Pancreas (tissue), 10 donors: ENCODE results near the gene TUBB6. TPM values are rescaled to one million over a fixed set of nuclear protein-coding genes. Genes with fewer than 3 reads are reported as not detected.

ENCODE experiments used
- ATAC-seq, 4 donors: fragments of 200-7000 bp; cut with Tn5 transposase; one replicate each; pipeline versions ENCODE4 v1.8.0 to v1.9.1; 2020; ENCODE audit warnings: mild to moderate bottlenecking in 4 of 4, moderate library complexity in 4 of 4
- DNase-seq, 6 donors: peaks; one replicate each; pipeline ENCODE4 v3.0.0-alpha.2; 2020
- FAIRE-seq: peaks from 2 replicates; lab custom pipeline; 2012; peaks lifted over from hg19 to GRCh38; lab: Jason Lieb, UNC
- H3K27ac ChIP-seq, 4 donors: fragments of 200-600 bp; sonication (generic); 1 replicate in 3 of 4; 2 replicates in 1 of 4; pipeline versions ENCODE4 v1.5.0 to v1.8.0; 2020
- H3K27me3 ChIP-seq, 4 donors: fragments of 200-600 bp; one replicate each; pipeline ENCODE4 v1.8.0; 2021
- H3K36me3 ChIP-seq, 3 donors: fragments of 200-600 bp; sonication (generic) in 1 of 3; one replicate each; pipeline versions ENCODE4 v1.5.0 to v1.8.0; 2020 to 2021
- H3K4me1 ChIP-seq, 3 donors: fragments of 200-600 bp; one replicate each; pipeline ENCODE4 v1.8.0; 2021
- H3K4me3 ChIP-seq, 4 donors: fragments of 200-600 bp; sonication (generic) in 2 of 4; one replicate each; pipeline versions ENCODE4 v1.5.0 to v1.8.0; 2020 to 2021
- H3K9me3 ChIP-seq, 4 donors: fragments of 200-600 bp; one replicate each; pipeline ENCODE4 v1.8.0; 2021
- WGBS, 2 donors: extraction: QIAGEN DNeasy Blood & Tissue Kit; methylation state at CpG; one replicate each; pipeline ENCODE4 v1.1.7; 2013; 5-methylcytosine and 5-hydroxymethylcytosine counted together
- intact Hi-C, 3 donors: fragments of 100-400 bp; cut with DNase I; formaldehyde crosslinking; loops; one replicate each; pipeline versions ENCODE4 v1.11.1 to v1.14.2; 2022
- polyA plus RNA-seq, 2 donors: library from polyadenylated mRNA; stranded (reverse); fragments of 200-250 nt; gene quantifications; one replicate each; pipeline ENCODE4 v1.2.3, GENCODE V29; 2013
- total RNA-seq, 6 donors: library from RNA; stranded (reverse); fragmentation: NEBNext Ultra II Directional in 4 of 6; extraction: Animal tissue kit (Norgen Biotek cat#: 25700) in 4 of 6; gene quantifications; one replicate each; pipeline versions ENCODE4 v1.2.1 to v1.2.4, GENCODE V29; 2021 to 2023
- TF ChIP-seq, protein P1 (sequence below), 4 donors: fragments of 200-600 bp; sonication (generic) in 3 of 4; IDR thresholded peaks; one replicate each; pipeline versions ENCODE4 v1.5.0 to v1.8.0; 2021; ENCODE audit warnings: antibody characterized with exemption in 4 of 4
- donor health status: healthy with polysubstance abuse.
- donor health status: DM: no; HTN: no; CAD: no; lungs with moderate emphysema.
- donor health status: DM: no; HTN: no; CAD: no.
- donor health status: control.
- donor health status: control.
- donor health status: Bipolar disorder and iron deficiency.
- donor health status: DM: yes; HTN: yes; CAD: no.
- donor health status: DM: no; HTN: no; CAD: no.
- donor health status: DM: no; HTN: no; CAD: no.
- donor health status: DM: yes; HTN: yes; CAD: no.

TUBB6 gene
- total and polyA plus RNA-seq, 8 donors = 18.0 to 35.0 (median 26.2) TPM

GRCh38 chr18:12372406-12372805 is 64.4 kb downstream of the TUBB6 start:
- DNase-seq (no peak), ATAC-seq (no peak), FAIRE-seq (no peak)
- TF ChIP-seq, protein P1, sequence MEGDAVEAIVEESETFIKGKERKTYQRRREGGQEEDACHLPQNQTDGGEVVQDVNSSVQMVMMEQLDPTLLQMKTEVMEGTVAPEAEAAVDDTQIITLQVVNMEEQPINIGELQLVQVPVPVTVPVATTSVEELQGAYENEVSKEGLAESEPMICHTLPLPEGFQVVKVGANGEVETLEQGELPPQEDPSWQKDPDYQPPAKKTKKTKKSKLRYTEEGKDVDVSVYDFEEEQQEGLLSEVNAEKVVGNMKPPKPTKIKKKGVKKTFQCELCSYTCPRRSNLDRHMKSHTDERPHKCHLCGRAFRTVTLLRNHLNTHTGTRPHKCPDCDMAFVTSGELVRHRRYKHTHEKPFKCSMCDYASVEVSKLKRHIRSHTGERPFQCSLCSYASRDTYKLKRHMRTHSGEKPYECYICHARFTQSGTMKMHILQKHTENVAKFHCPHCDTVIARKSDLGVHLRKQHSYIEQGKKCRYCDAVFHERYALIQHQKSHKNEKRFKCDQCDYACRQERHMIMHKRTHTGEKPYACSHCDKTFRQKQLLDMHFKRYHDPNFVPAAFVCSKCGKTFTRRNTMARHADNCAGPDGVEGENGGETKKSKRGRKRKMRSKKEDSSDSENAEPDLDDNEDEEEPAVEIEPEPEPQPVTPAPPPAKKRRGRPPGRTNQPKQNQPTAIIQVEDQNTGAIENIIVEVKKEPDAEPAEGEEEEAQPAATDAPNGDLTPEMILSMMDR (IDR thresholded peaks at IDR 0.05) = no peak
- H3K9me3 ChIP-seq = no peaks in the 10 kb centered on the region
- peaks cover 0 to 11% (median 4%) of the 10 kb centered on the region in 3 donors for H3K36me3 ChIP-seq
- H3K4me1 ChIP-seq = peaks cover 25 to 32% (median 26%) of the 10 kb centered on the region in 3 donors
- H3K27me3 ChIP-seq = no peaks in the 10 kb centered on the region
- peak overlapping the region in 1 of 4 donors; percentile 35 for H3K27ac ChIP-seq
- 43 to 49% methylated on average over 3 of the region's 3 CpGs for WGBS, 2 donors
- no peak overlapping the region for H3K4me3 ChIP-seq
- intact Hi-C loops = no loop called here

DNA sequence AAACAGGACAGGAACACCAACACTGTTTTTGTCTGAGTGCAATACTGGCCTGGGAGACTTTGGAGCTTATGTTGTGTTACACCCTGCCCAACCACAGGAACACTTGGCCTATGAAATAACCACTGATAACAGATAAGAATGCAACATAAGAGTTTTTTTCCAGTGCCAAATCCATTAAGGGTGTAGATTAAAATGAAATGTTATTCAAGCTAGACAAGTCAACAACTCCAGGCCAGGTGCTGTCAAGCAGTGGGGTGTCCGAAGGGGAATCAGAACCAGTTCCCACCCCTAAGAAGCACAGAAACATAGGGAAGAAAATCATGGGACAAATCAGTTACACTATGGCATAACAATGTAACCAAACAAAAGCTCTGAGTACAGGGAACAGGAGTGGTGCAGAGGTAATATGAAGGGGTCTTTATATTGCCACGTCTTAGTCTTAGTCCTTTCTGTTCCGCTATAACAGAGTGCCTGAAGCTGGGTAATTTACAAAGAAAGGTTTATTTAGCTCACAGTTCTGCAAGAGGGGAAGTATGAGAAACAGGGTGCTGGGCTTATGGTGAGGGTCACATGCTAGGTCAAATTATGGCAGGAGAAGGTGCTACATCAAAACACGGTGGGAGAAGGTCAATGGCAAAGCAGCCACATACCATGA is 65.2 kb downstream of the TUBB6 start:
- WGBS, 2 donors = 36 to 39% methylated on average over 4 of the region's 4 CpGs
- Histone ChIP-seq H3K4me3 (no peak overlapping the region), H3K36me3 (peaks cover 0 to 5% (median 0%) of the 10 kb centered on the region in 3 donors), H3K27me3 (no peaks in the 10 kb centered on the region), H3K27ac (peak overlapping the region in 2 of 4 donors; percentile 25 to 35), H3K4me1 (peaks cover 25 to 32% (median 29%) of the 10 kb centered on the region in 3 donors), H3K9me3 (no peaks in the 10 kb centered on the region)
- FAIRE-seq (no peak), ATAC-seq (no peak), DNase-seq (no peak)
- intact Hi-C loops = no loop called here
- TF ChIP-seq, protein P1 (IDR thresholded peaks at IDR 0.05) = no peak

GRCh38 chr18:12373771-12374116 is 65.7 kb downstream of the TUBB6 start:
- Histone ChIP-seq H3K27me3 (no peaks in the 10 kb centered on the region), H3K36me3 (no peaks in the 10 kb centered on the region), H3K4me3 (no peak overlapping the region), H3K4me1 (peaks cover 25 to 32% (median 29%) of the 10 kb centered on the region in 3 donors), H3K9me3 (no peaks in the 10 kb centered on the region), H3K27ac (peak overlapping the region in 2 of 4 donors; percentile 19 to 25)
- FAIRE-seq (no peak), ATAC-seq (no peak), DNase-seq (no peak)
- WGBS, 2 donors = 53 to 57% methylated on average over 2 of the region's 2 CpGs
- TF ChIP-seq, protein P1 (IDR thresholded peaks at IDR 0.05) = no peak
- intact Hi-C loops = no loop called here

DNA sequence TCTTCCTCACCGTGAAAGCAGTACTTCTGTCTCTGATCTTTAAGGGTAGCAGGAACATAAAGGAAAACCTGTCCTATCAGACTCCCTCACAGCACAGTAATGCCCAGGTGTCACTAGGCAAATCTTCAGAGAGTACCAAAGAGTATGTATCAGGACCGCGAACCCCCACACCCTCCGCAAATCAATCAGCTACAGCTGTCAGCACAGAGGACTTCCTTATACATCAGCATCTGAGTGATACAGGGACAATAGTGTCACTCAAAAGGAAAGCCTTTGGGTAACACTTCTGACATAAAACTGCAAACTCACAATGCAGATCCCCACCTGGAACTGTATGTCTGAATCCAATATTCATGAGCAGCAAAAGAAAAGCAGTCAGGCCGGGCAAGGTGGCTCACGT is 66.4 kb downstream of the TUBB6 start:
- intact Hi-C loops = no loop called here
- no peak overlapping the region for H3K27ac ChIP-seq
- H3K4me1 ChIP-seq = peaks cover 25 to 32% (median 29%) of the 10 kb centered on the region in 3 donors
- H3K9me3 ChIP-seq = no peaks in the 10 kb centered on the region
- no peak overlapping the region for H3K4me3 ChIP-seq
- ATAC-seq = no peak
- no peaks in the 10 kb centered on the region for H3K27me3 ChIP-seq
- 80 to 86% methylated on average over 6 of the region's 6 CpGs for WGBS, 2 donors
- DNase-seq = no peak
- FAIRE-seq = no peak
- no peaks in the 10 kb centered on the region for H3K36me3 ChIP-seq
- TF ChIP-seq, protein P1 (IDR thresholded peaks at IDR 0.05) = no peak

Other genes starting within 250 kb of the TUBB6 start
- gene ANKRD62, start 214.4 kb upstream of the TUBB6 start, total RNA-seq = 1 to 10 TPM; 2.8 to 5.2 (median 3.6) TPM
- gene ANKRD62, start 214.4 kb upstream of the TUBB6 start, polyA plus RNA-seq = 1 to 10 TPM in 1 of 2 donors, under 1 TPM in 1; 0.38 to 1.6 TPM
- under 1 TPM in 2 of 6 donors, not detected in 4; 0.35 to 0.64 TPM for gene CIDEA, start 53.9 kb upstream of the TUBB6 start, total RNA-seq
- gene CIDEA, start 53.9 kb upstream of the TUBB6 start, polyA plus RNA-seq = 1 to 10 TPM in 1 of 2 donors, not detected in 1; 3.5 TPM
- 10 to 100 TPM; 22.0 to 31.1 (median 23.4) TPM for gene AFG3L2, start 69.0 kb downstream of the TUBB6 start, total RNA-seq
- 10 to 100 TPM; 13.6 to 25.8 TPM for gene AFG3L2, start 69.0 kb downstream of the TUBB6 start, polyA plus RNA-seq
- 1 to 10 TPM in 2 of 6 donors, under 1 TPM in 4; 0.32 to 1.7 (median 0.78) TPM for gene PRELID3A, start 99.7 kb downstream of the TUBB6 start, total RNA-seq
- gene PRELID3A, start 99.7 kb downstream of the TUBB6 start, polyA plus RNA-seq = 1 to 10 TPM in 1 of 2 donors, under 1 TPM in 1; 0.87 to 1.1 TPM